Measurements from ENCODE around the gene COL9A3.

The COL9A3 gene

DNA sequence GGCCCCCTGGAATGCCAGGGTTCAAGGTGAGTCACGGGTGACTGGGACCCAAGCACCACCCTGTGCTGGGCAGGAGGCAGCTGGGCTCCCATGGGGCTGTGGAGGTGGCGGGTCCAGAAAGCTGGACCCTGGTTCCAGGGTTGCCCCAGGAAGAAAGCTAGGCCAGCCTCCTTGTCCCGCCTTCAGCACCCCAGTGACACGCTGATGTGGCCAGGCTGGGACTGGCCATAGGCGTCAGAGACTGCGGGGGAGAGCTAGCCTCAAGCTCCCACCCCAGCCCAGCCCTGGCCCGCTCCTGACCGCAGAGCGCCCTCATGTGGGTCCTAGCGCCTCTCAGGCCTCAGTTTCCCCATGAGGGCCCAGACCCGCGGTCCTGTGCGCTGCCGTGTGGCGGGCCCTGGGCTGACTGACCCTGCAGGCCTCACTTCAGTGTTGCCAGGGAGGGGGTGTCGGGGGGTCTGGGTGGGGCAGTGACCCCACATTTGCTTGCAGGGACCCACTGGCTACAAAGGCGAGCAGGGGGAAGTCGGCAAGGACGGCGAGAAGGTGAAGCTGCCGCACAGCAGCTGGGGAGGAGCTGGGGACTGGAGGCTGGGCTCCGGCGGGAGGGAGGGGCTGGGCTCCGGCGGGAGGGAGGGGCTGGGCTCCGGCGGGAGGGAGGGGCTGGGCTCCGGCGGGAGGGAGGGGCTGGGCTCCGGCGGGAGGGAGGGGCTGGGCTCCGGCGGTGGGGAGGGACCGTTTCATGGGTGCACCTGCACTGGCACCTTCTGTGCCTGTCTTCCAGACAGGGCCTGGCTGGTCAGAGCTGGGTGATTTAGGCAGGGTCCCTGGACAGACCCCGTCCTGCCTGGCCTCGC lies 7.9 kb downstream of the COL9A3 start:
- peak; percentile 47 to 50 for DNase-seq

DNA sequence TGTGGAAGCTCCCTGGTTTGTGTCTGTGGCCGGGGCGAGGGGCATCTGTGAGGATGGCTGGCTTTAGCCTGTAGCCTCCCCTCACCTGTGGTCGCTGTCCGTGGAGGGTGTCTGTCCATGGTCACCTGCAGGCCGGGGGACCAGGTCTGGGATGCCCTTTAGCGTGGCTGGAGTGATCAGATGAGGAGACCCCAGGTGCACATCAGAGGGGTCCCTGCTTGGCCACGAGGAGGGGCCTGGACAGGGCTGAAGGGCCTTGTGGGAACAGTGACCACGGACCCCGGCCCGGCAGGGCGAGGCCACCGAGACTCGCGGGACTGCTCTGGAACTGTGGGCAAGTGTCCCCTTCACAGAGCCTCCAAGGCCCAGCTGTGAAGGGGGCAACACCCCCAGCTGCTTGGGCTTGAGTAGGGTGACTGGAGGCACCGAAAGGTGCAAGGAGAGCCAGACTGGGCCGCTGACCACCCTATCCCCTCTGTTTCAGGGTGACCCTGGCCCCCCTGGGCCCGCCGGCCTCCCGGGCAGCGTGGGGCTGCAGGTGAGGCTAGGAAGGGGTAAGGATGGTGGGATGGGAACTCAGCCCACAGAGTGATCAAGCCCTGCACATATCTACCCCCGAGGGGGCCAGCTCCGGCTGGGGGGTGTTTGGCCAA lies 8.6 kb downstream of the COL9A3 start:
- DNase-seq = no peak

DNA sequence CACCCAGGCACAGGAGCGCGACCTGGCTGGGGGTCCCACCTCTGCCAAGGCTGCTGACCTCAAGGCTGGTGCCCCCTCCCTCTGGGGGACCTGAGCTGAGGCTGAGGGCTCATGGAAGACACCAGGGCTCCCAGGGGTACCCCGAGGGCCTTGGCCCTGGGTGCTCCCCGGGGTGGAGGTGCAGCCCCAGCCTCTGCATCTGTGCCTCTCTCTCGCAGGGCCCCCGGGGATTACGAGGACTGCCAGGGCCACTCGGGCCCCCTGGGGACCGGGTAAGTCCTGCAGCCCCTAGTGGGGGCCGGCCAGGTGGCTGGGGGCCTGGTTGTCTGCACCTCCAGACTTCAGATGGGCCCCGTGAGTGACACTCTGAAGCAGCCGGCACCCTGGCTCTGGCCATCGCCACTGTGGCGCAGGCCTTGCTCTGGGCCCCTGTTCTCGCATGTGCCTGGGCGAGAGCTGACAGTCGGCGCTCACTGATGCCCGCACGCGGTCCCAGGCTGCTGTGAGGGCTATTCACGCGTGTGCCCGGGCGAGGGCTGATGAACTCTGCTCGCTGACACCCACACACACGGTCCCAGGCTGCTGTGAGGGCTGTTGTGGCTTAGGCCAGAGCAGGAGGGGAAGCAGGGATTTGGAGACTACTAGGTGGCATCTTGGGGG lies 9.3 kb downstream of the COL9A3 start:
- DNase-seq = no peak

DNA sequence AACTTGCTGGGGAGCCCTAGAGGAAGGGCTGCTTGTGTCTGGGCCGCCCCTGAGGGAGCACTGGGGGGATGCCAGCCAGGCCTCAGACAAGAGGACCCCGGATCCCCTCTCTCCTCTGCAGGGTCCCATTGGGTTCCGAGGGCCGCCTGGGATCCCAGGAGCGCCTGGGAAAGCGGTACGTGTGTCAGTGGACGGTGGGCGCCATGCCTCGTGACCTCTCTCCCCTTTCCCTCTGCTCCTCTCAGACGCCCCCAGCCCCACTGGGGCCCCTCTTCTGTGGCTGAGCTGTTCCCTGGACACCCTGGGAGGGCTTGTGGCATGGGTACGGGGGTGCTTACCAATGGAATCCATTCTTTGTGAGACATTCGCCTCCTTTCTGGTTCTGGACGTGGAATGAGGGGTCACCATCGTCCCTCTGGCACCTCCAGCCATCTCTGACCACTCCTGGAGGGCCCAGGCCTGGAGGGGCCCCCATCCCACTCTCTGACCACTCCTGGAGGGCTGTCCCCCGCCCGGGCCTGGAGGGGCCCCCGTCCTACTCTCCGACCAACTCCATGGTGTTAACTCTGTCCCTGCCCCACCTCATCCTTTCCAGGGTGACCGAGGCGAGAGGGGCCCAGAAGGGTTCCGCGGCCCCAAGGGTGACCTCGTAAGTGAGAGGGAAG lies 9.9 kb downstream of the COL9A3 start:
- no peak for DNase-seq

DNA sequence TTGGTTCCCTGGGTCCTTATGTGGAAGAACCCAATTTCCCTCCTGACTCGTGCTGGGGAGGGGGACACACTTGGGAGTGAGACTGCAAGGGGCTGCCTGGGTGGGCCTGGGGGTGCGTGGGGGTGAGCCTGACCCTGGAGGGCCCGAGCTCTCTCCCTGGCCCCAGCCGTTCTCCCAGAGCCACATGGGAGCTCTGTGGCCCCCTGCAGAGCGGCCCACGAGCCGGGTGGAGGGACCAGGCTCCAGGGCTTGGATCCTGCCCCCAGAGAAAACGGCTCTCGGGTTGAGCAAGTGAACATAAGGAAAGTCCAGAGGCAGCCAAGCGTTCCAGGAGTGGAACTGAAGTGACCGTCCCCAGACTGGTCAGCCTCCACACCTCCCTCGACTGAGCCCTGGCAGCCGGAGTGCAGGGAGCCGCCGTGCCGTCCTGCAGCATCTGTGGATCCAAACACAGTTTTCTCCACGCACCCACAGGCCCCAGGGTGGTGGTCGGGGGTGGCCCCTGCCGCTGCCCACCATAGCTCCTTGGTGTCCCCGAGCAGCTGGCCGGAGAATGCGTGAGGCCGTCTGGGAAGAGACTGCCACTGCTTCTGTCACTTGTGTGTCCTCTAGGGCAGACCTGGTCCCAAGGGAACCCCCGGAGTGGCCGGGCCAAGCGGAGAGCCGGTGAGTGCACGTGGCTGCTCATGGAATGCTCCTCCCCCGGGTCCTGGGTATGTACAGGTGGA lies 10.6 kb downstream of the COL9A3 start:
- DNase-seq = no peak

- DNase-seq = no peak
These were observed 11.2 kb downstream of the COL9A3 start for GRCh38 chr20:62828051-62828450.

DNA sequence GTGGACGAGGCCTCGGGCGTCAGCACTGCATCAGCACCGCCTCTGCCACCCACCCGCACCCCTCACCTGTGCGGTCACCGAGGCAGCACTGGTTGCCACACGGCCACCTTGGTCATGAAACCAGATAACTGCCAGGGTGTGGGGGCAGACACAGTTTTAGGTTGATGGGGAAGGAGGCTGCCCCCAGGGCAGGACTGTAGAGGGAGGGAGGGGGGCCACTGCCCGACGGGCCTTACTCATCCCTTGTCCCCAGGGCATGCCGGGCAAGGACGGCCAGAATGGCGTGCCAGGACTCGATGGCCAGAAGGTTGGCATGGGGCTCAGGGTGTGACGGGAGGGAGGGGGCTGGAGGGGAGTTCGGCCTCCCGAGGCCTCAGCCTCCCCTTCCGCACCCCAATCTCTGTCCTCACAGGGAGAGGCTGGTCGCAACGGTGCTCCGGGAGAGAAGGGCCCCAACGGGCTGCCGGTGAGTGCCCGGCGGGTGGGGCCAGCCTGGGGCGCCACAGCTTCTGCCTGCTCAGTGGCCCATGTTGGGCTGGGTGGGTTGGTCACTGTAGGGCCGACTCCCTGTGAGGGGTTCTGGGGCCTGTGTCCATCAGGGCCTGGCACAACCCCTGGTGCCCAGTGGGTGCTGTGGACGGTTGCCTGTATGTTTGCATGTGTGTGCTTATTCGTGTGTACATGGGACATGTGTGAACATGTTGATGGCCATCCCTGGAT lies 11.8 kb downstream of the COL9A3 start:
- DNase-seq = no peak

GRCh38 chr20:62829231-62830230 lies 12.7 kb downstream of the COL9A3 start:
- no peak for DNase-seq

- no peak for DNase-seq
These were observed 13.4 kb downstream of the COL9A3 start for GRCh38 chr20:62830251-62830650.

DNA sequence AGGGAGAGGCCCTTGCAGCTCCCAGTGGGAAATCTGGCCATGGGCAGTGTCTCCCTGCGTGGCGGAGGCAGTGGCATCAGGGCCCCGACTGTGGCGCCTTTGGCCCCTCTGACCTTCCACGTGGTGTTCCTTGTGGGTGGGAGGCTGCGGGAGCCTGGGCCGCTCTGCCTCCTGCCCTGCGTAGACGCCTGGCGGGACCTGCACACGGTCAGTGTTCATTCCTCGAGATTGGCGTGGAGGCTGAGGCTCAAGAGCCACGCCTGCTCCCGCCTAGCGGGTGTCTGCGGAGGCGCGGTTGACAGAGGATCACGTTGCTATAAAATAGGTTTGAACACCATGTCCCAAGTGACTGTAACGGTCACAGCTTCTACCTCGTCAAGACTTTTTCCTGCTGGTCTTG lies 14.0 kb downstream of the COL9A3 start:
- no peak for DNase-seq

DNA sequence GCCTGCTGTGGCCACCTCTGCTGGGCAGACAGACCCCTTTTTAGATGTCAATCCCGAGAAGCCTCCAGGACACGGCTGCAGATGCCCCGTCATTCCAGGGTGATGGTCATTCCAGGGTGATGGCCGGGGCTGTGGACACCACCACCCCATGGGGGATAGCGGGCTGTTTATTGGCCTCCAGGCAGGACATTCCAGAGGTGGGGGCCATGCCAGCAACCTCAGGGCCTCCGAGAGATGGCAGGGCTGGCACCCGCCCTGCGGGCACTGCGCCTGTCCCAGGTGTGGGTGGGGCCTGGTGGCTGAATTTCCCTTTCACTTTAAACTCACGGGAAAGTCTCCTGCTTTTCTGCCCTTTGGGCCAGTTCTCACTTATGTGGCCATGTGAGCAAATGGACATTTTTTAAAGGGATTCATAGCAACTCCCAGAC lies 14.5 kb downstream of the COL9A3 start:
- DNase-seq = no peak

- no peak for DNase-seq
These were observed 15.0 kb downstream of the COL9A3 start for GRCh38 chr20:62831854-62832211.

GRCh38 chr20:62832212-62832922 lies 15.5 kb downstream of the COL9A3 start:
- no peak for DNase-seq

DNA sequence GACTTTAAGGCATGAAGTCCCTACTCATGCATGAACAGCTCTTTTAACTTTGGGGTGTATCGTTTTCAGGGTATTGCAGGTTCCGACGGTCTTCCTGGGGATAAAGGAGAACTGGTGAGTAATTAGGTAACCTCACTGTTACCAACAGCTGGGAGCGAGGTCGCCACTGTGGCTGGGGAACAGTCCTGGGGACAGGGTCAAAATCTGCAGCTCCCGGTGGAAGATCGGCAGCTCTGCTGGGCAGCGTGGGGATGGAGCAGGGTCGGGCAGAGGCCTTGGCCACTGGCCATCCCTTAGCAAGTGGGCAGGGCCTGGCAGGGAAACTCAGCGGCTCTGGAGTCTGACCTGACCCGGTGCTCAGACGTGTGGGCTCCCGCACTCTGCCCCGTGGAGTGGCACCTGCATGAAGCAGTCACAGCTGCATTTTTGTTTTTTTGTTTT lies 16.1 kb downstream of the COL9A3 start:
- DNase-seq = no peak

DNA sequence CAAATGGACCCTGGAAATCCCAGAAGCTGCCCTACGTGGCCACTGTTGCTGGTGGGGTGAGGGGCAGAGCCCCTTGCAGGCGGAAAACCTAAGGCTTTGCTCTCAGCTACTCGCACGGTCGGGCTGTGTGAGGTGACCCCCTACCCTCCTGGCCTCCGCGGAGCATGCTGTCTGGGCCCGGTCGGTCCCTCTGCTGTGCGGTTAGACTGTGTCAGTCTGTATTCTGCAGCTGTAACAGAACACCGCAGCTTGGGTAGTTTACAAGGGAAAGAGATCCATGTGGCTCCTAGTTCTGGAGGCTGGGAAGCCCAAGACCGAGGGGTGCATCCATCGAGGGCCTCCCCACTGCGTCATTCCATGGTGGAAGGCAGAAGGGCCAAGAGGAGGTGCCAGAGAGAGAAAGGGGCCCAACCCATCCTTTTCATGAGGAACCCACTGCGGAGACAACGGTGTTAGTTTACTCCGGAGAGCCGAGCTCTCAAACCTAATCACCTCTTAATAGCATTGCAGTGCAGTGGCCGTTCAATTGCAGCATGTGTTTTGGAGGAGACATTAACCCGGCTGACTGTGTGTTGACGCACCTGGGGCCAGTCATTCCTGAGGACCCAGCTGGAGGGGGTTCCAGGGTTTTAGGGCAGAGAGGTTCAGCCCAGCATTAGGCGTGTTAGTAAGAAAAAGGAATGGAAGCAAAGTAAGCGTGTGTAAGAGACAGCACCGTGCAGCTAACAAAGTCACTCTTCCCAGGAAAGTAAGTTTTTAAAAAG lies 18.3 kb downstream of the COL9A3 start:
- no peak for DNase-seq

GRCh38 chr20:62835931-62836861 lies 19.3 kb downstream of the COL9A3 start:
- no peak for DNase-seq

DNA sequence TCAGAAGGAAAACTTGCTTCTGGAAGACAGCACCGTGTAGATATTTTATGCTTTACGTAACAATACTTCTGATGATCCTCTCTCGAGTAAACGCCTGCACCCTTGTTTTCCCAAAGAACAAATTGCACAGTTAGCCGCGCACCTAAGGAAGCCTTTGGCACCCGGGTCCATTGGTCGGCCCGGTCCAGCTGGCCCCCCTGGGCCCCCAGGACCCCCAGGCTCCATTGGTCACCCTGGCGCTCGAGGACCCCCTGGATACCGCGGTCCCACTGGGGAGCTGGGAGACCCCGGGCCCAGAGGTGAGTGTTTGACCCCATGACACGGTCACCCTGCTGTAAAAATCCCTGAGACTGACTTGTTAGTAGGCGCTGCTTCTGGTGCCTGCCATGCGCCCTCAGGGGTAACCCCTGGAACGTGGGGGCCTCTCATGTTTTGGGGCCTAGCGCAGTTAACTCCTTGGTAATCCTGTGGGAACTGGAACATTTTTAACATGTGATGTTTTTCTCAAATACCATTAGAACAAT lies 20.2 kb downstream of the COL9A3 start:
- DNase-seq = no peak

DNA sequence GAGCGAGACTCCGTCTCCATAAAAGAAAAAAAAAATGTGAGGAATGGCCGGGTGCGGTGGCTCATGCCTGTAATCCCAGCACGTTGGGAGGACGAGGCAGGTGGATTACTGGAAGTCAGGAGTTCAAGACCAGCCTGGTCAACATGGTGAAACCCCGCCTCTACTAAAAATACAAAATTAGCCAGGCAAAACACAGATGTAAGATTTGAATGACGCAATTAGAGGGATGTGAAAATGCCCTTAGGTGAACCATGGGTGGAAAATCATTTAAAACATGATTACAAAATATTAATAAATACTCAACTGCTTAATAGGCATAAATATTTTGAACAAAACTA lies 20.9 kb downstream of the COL9A3 start:
- no peak for DNase-seq

Measured in activated CD4-positive, alpha-beta T cell treated with anti-CD3 and anti-CD28 coated beads, Interleukin-2, amount 50 U/mL, for 4 hours (primary cell).